PC-3 (cell line): ENCODE data around the gene LRRC10B. TPM values are rescaled to one million over a fixed set of nuclear protein-coding genes. Genes with fewer than 3 reads are reported as not detected.
A peak's percentile ranks its signal among the peaks of the same experiment; 100 is the strongest.

ENCODE experiments used
- ATAC-seq: fragments of 200-7000 bp; cut with Tn5 transposase; 2 replicates; pipeline ENCODE4 v1.9.1; 2020; ENCODE audit warnings: mild to moderate bottlenecking, moderate library complexity
- BruUV-seq: library from RNA; stranded (reverse); fragments of 400-500 nt; replicated peaks from 2 replicates; lab custom pipeline; 2021; lab: Mats Ljungman, UMichigan
- CTCF ChIA-PET: fragments of 300-600 bp; sonication (Branson Sonifier 250); formaldehyde crosslinking; loops from one replicate; lab custom pipeline; 2022; ENCODE audit warnings: antibody characterized with exemption; lab: Charles Lee
- POLR2A ChIA-PET: fragments of 300-600 bp; sonication (Branson Sonifier 250); formaldehyde crosslinking; loops from one replicate; lab custom pipeline; 2022; ENCODE audit warnings: antibody characterized with exemption; ENCODE audit not compliant: unreplicated experiment; lab: Charles Lee
- DNase-seq: peaks from one replicate; pipeline ENCODE4 v3.0.0-alpha.2; 2015
- H2AFZ ChIP-seq: fragments of 300-600 bp; sonication (generic); 2 replicates; pipeline ENCODE4 v1.6.0; 2016; ENCODE audit warnings: antibody characterized with exemption, low read length
- H3F3A ChIP-seq: fragments of 300-600 bp; sonication (generic); one replicate; pipeline ENCODE4 v1.6.0; 2017; ENCODE audit warnings: antibody characterized with exemption, low read length, control low read depth, mild to moderate bottlenecking; ENCODE audit not compliant: unreplicated experiment
- H3K27ac ChIP-seq: fragments of 300-600 bp; sonication (generic); 2 replicates; pipeline ENCODE4 v1.5.1; 2016; ENCODE audit warnings: mild to moderate bottlenecking, low read length
- H3K27me3 ChIP-seq: fragments of 300-600 bp; sonication (generic); 2 replicates; pipeline ENCODE4 v1.6.1; 2016; ENCODE audit warnings: low read length, mixed read lengths
- H3K36me3 ChIP-seq: fragments of 300-600 bp; sonication (generic); 2 replicates; pipeline ENCODE4 v1.6.1; 2016; ENCODE audit warnings: low read depth, mixed run types, low read length, mixed read lengths
- H3K4me1 ChIP-seq: fragments of 300-600 bp; sonication (generic); 2 replicates; pipeline ENCODE4 v1.5.1; 2016; ENCODE audit warnings: low read length; ENCODE audit not compliant: insufficient read depth
- H3K4me2 ChIP-seq: fragments of 300-600 bp; sonication (generic); 2 replicates; pipeline ENCODE4 v1.6.0; 2016; ENCODE audit warnings: low read length
- H3K4me3 ChIP-seq: fragments of 300-600 bp; sonication (generic); 2 replicates; pipeline ENCODE4 v1.5.1; 2016; ENCODE audit warnings: mild to moderate bottlenecking, low read length, mixed read lengths
- H3K79me2 ChIP-seq: fragments of 300-600 bp; sonication (generic); 2 replicates; pipeline ENCODE4 v1.6.1; 2017; ENCODE audit warnings: low read length, mixed read lengths
- H3K9ac ChIP-seq: fragments of 300-600 bp; sonication (generic); 2 replicates; pipeline ENCODE4 v1.6.0; 2016; ENCODE audit warnings: mild to moderate bottlenecking, low read length
- H3K9me2 ChIP-seq: fragments of 300-600 bp; sonication (generic); replicated peaks from 2 replicates; pipeline ENCODE4 v1.6.1; 2016; ENCODE audit warnings: mixed run types, low read length, mixed read lengths
- H3K9me3 ChIP-seq: fragments of 300-600 bp; sonication (generic); 2 replicates; pipeline ENCODE4 v1.6.1; 2016; ENCODE audit warnings: low read length, mixed read lengths
- H4K20me1 ChIP-seq: fragments of 300-600 bp; sonication (generic); 2 replicates; pipeline ENCODE4 v1.6.1; 2016; ENCODE audit warnings: low read length, mixed read lengths
- CTCF ChIP-seq: fragments of 300-600 bp; sonication (generic); conservative IDR thresholded peaks from 2 replicates; pipeline ENCODE4 v1.5.1; 2017; ENCODE audit warnings: antibody characterized with exemption, low read depth, mild to moderate bottlenecking, low read length
- EZH2 ChIP-seq: fragments of 300-600 bp; sonication (generic); IDR thresholded peaks from one replicate; pipeline ENCODE4 v1.6.1; 2017; ENCODE audit warnings: antibody characterized with exemption, mild to moderate bottlenecking, low read length; ENCODE audit not compliant: unreplicated experiment
- EZH2phosphoT487 ChIP-seq: fragments of 300-600 bp; sonication (generic); IDR thresholded peaks from 2 replicates; pipeline ENCODE4 v1.6.1; 2018; ENCODE audit warnings: mild to moderate bottlenecking, antibody characterized with exemption, low read length, borderline replicate concordance
- intact Hi-C: fragments of 100-400 bp; cut with micrococcal nuclease; formaldehyde crosslinking; loops from 2 replicates; pipeline ENCODE4 v1.9.0; 2023
- total RNA-seq: library from RNA; depleted of rRNA; stranded (reverse); fragments of >200 nt; gene quantifications from 2 replicates; pipeline ENCODE4 v1.2.3, GENCODE V29; 2014

LRRC10B gene
- total RNA-seq, 1 experiment from 2014 or later: 0.55 TPM

- no peak for ATAC-seq
- POLR2A ChIA-PET: no interaction called here
- Histone ChIP-seq H3K9ac (no peak overlapping the region), H3K4me3 (no peak overlapping the region), H3K36me3 (no peaks in the 10 kb centered on the region), H3K9me3 (no peaks in the 10 kb centered on the region), H3K9me2 (no peaks in the 10 kb centered on the region), H3K27me3 (peaks cover 18% of the 10 kb centered on the region), H3F3A (no peaks in the 10 kb centered on the region), H3K4me1 (peaks cover 9% of the 10 kb centered on the region; the same call in 1 of the 2 replicates), H3K27ac (no peak overlapping the region), H3K4me2 (no peak overlapping the region), H3K79me2 (no peaks in the 10 kb centered on the region), H4K20me1 (no peaks in the 10 kb centered on the region), H2AFZ (no peak overlapping the region)
- TF ChIP-seq EZH2 (no peak), EZH2phosphoT487 (no peak), CTCF (no peak)
- no peak for DNase-seq
- BruUV-seq: no TSS peak
- CTCF ChIA-PET: interaction anchor here (0.6 kb wide), 1 partner anchor 131 kb away, joined by 3 read pairs; no protein-coding TSS in a partner anchor
- intact Hi-C loops: no loop called here
Observed at GRCh38 chr11:61507012-61507768, 1.4 kb upstream of the LRRC10B start.

- peak; percentile 86 for ATAC-seq
- peak overlapping the region; percentile 47; the same call in 1 of the 2 replicates for H3K4me3 ChIP-seq
- H3K4me1 ChIP-seq: peaks cover 15% of the 10 kb centered on the region
- CTCF ChIA-PET: interaction anchor here (0.6 to 1.6 kb wide), 5 partner anchors 63 to 221 kb away, joined by 3 to 5 read pairs (median 4); no protein-coding TSS in a partner anchor
- H3K27me3 ChIP-seq: peaks cover 18% of the 10 kb centered on the region
- H3K9me3 ChIP-seq: no peaks in the 10 kb centered on the region
- no peak overlapping the region for H3K27ac ChIP-seq
- H2AFZ ChIP-seq: peak overlapping the region; percentile 77
- intact Hi-C loops: no loop called here
- no peaks in the 10 kb centered on the region for H3K79me2 ChIP-seq
- H3K9ac ChIP-seq: no peak overlapping the region
- H4K20me1 ChIP-seq: no peaks in the 10 kb centered on the region
- no peaks in the 10 kb centered on the region for H3K36me3 ChIP-seq
- POLR2A ChIA-PET: no interaction called here
- peak; percentile 78 for DNase-seq
- no TSS peak for BruUV-seq
- peak overlapping the region; percentile 82 for H3K4me2 ChIP-seq
- H3F3A ChIP-seq: no peaks in the 10 kb centered on the region
- no peaks in the 10 kb centered on the region for H3K9me2 ChIP-seq
- TF ChIP-seq CTCF (peak; percentile 62), EZH2phosphoT487 (peak; percentile 73), EZH2 (no peak)
Observed at GRCh38 chr11:61509043-61510029, 787 bp downstream of the LRRC10B start.
